Liver (tissue), 9 donors: ENCODE measurements around the gene IL3. TPM values are rescaled to one million over a fixed set of nuclear protein-coding genes. Genes with fewer than 3 reads are reported as not detected.

Source experiments
- DNase-seq: peaks from one replicate; pipeline ENCODE4 v3.0.0-alpha.2; 2017; ENCODE audit warnings: low spot score
- H3K27ac ChIP-seq, 2 donors: one replicate each; pipeline ENCODE4 v1.7.0; 2013; ENCODE audit warnings: inconsistent platforms in 2 of 2, low read length in 2 of 2, control low read depth in 1 of 2, low read depth in 1 of 2, mild to moderate bottlenecking in 1 of 2
- H3K27me3 ChIP-seq, 4 donors: one replicate each; pipeline versions ENCODE4 v1.6.1 to v1.7.0; 2013; ENCODE audit warnings: low read length in 3 of 4, inconsistent platforms in 1 of 4, mild to moderate bottlenecking in 1 of 4, moderate library complexity in 1 of 4; ENCODE audit not compliant: control insufficient read depth in 4 of 4, insufficient read depth in 4 of 4
- H3K36me3 ChIP-seq, 4 donors: one replicate each; pipeline versions ENCODE4 v1.6.1 to v1.7.0; 2013; ENCODE audit warnings: low read length in 3 of 4, mild to moderate bottlenecking in 3 of 4, low read depth in 1 of 4, moderate library complexity in 1 of 4; ENCODE audit not compliant: control insufficient read depth in 4 of 4, insufficient read depth in 3 of 4
- H3K4me1 ChIP-seq, 4 donors: one replicate each; pipeline versions ENCODE4 v1.6.1 to v1.7.0; 2013; ENCODE audit warnings: low read length in 3 of 4, mild to moderate bottlenecking in 3 of 4, moderate library complexity in 1 of 4; ENCODE audit not compliant: control insufficient read depth in 4 of 4, insufficient read depth in 4 of 4
- H3K4me3 ChIP-seq, 3 donors: one replicate each; pipeline versions ENCODE4 v1.6.1 to v1.7.0; 2013; ENCODE audit warnings: low read length in 3 of 3, control low read depth in 1 of 3, low read depth in 1 of 3, mild to moderate bottlenecking in 1 of 3
- H3K9ac ChIP-seq, 2 donors: one replicate each; pipeline ENCODE4 v1.7.0; 2013; ENCODE audit warnings: low read length in 2 of 2, mild to moderate bottlenecking in 2 of 2, moderate library complexity in 2 of 2, control low read depth in 1 of 2, low read depth in 1 of 2
- H3K9me3 ChIP-seq, 4 donors: one replicate each; pipeline versions ENCODE4 v1.6.1 to v1.7.0; 2013; ENCODE audit warnings: low read length in 3 of 4; ENCODE audit not compliant: control insufficient read depth in 4 of 4
- FOXA1 ChIP-seq: IDR thresholded peaks from 2 replicates; pipeline ENCODE4 v1.6.1; 2016; ENCODE audit warnings: antibody characterized with exemption
- FOXA2 ChIP-seq: IDR thresholded peaks from 2 replicates; pipeline ENCODE4 v1.6.1; 2016; ENCODE audit warnings: antibody characterized with exemption
- GABPA ChIP-seq, 2 donors: IDR thresholded peaks in 1 of 2; conservative IDR thresholded peaks in 1 of 2; 2 replicates each; pipeline ENCODE4 v1.6.1; 2016; ENCODE audit warnings: antibody characterized with exemption in 2 of 2, mild to moderate bottlenecking in 1 of 2, moderate library complexity in 1 of 2
- HNF4A ChIP-seq, 2 donors: conservative IDR thresholded peaks; 2 replicates each; pipeline ENCODE4 v1.6.1; 2016; ENCODE audit warnings: antibody characterized with exemption in 2 of 2, mild to moderate bottlenecking in 2 of 2
- HNF4G ChIP-seq: IDR thresholded peaks from 2 replicates; pipeline ENCODE4 v1.6.1; 2016; ENCODE audit warnings: antibody characterized with exemption
- JUND ChIP-seq, 2 donors: IDR thresholded peaks; 2 replicates each; pipeline ENCODE4 v1.6.1; 2016; ENCODE audit warnings: antibody characterized with exemption in 2 of 2
- NR2F2 ChIP-seq: IDR thresholded peaks from 2 replicates; pipeline ENCODE4 v1.6.1; 2016; ENCODE audit warnings: antibody characterized with exemption
- RAD21 ChIP-seq, 2 donors: IDR thresholded peaks; 2 replicates each; pipeline ENCODE4 v1.6.1; 2016; ENCODE audit warnings: antibody characterized with exemption in 2 of 2, mild to moderate bottlenecking in 2 of 2
- RXRA ChIP-seq, 2 donors: IDR thresholded peaks; 2 replicates each; pipeline ENCODE4 v1.6.1; 2017 to 2018; ENCODE audit warnings: antibody characterized with exemption in 2 of 2, mild to moderate bottlenecking in 1 of 2
- SP1 ChIP-seq: IDR thresholded peaks from 2 replicates; pipeline ENCODE4 v1.6.1; 2018; ENCODE audit warnings: antibody characterized with exemption, mild to moderate bottlenecking
- TAF1 ChIP-seq: conservative IDR thresholded peaks from 2 replicates; pipeline ENCODE4 v1.6.1; 2016; ENCODE audit warnings: antibody characterized with exemption, mild to moderate bottlenecking
- YY1 ChIP-seq: IDR thresholded peaks from 2 replicates; pipeline ENCODE4 v1.6.1; 2016; ENCODE audit warnings: antibody characterized with exemption, mild to moderate bottlenecking
- WGBS: extraction: QIAGEN DNeasy Blood & Tissue Kit; methylation state at CpG from one replicate; pipeline ENCODE4 v1.1.7; 2013; 5-methylcytosine and 5-hydroxymethylcytosine counted together
- polyA plus RNA-seq, 2 donors: library from polyadenylated mRNA; stranded (reverse) in 1 of 2; unstranded in 1 of 2; fragments of 200-250 nt in 1 of 2; fragments of >200 nt in 1 of 2; fragmentation: Nextera tagmentation in 1 of 2; extraction: Ambion mirVana in 1 of 2; gene quantifications; one replicate each; pipeline versions ENCODE4 v1.2.1 to v1.2.3, GENCODE V29; 2013 to 2015
- total RNA-seq, 2 donors: library from RNA; depleted of rRNA; stranded (reverse); fragments of >200 nt; gene quantifications; one replicate each; pipeline ENCODE4 v1.2.3, GENCODE V29; 2014
- TF ChIP-seq, protein P1 (sequence below): IDR thresholded peaks from 2 replicates; pipeline ENCODE4 v1.6.1; 2016; ENCODE audit warnings: antibody characterized with exemption
- TF ChIP-seq, protein P2 (sequence below): IDR thresholded peaks from 2 replicates; pipeline ENCODE4 v1.6.1; 2016; ENCODE audit warnings: antibody characterized with exemption
- TF ChIP-seq, protein P3 (sequence below): IDR thresholded peaks from 2 replicates; pipeline ENCODE4 v1.6.1; 2016; ENCODE audit warnings: antibody characterized with exemption
- TF ChIP-seq, protein P4 (sequence below): fragments of 150-350 bp; IDR thresholded peaks from 2 replicates; pipeline ENCODE4 v1.5.1; 2017; ENCODE audit warnings: improper control_type of control experiment, low read depth, low read length; ENCODE audit not compliant: missing input control
- TF ChIP-seq, protein P5 (sequence below): IDR thresholded peaks from 2 replicates; pipeline ENCODE4 v1.6.1; 2016; ENCODE audit warnings: antibody characterized with exemption, mild to moderate bottlenecking
- donor health status: healthy.
- donor health status: healthy.
- donor health status: healthy.
- donor health status: healthy.
- donor health status: healthy.

IL3 gene
- total and polyA plus RNA-seq, 4 donors = not detected

DNA sequence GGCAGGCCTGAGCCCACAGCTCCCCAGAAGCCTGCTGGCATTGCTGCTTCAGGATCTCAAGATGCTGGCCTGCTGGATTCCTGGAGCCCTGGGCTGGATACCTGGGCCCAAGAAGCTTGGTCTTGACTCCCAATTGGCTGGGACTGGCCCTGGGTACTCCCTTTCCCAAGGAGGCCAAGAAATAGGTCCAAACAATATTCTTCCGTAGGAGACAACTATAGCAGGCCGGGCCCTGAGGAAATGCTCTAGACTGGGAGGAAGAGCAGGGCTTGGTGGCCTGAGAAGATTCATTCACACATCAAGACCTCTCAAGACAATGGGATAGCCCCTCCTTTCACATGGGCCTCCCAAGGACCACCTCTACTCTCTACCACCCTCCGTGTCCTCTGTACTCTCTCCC, 21.0 kb downstream of the IL3 start:
- Histone ChIP-seq H3K27me3 (no peaks in the 10 kb centered on the region), H3K27ac (no peak overlapping the region), H3K9me3 (no peaks in the 10 kb centered on the region), H3K4me3 (no peak overlapping the region), H3K36me3 (no peaks in the 10 kb centered on the region), H3K9ac (no peak overlapping the region), H3K4me1 (no peaks in the 10 kb centered on the region)
- DNase-seq = no peak
- TF ChIP-seq HNF4A (conservative IDR thresholded peaks at IDR 0.05) (no peak), GABPA (IDR thresholded peaks at IDR 0.05 in 1 of 2, conservative IDR thresholded peaks at IDR 0.05 in 1 of 2) (no peak), YY1 (no peak), RXRA (IDR thresholded peaks at IDR 0.05) (no peak), SP1 (no peak), RAD21 (IDR thresholded peaks at IDR 0.05) (no peak), NR2F2 (no peak), FOXA1 (no peak), HNF4G (no peak), JUND (IDR thresholded peaks at IDR 0.05) (no peak), TAF1 (no peak), FOXA2 (no peak)
- TF ChIP-seq, protein P1, sequence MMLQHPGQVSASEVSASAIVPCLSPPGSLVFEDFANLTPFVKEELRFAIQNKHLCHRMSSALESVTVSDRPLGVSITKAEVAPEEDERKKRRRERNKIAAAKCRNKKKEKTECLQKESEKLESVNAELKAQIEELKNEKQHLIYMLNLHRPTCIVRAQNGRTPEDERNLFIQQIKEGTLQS = no peak
- TF ChIP-seq, protein P2, sequence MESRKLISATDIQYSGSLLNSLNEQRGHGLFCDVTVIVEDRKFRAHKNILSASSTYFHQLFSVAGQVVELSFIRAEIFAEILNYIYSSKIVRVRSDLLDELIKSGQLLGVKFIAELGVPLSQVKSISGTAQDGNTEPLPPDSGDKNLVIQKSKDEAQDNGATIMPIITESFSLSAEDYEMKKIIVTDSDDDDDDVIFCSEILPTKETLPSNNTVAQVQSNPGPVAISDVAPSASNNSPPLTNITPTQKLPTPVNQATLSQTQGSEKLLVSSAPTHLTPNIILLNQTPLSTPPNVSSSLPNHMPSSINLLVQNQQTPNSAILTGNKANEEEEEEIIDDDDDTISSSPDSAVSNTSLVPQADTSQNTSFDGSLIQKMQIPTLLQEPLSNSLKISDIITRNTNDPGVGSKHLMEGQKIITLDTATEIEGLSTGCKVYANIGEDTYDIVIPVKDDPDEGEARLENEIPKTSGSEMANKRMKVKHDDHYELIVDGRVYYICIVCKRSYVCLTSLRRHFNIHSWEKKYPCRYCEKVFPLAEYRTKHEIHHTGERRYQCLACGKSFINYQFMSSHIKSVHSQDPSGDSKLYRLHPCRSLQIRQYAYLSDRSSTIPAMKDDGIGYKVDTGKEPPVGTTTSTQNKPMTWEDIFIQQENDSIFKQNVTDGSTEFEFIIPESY = no peak
- TF ChIP-seq, protein P3, sequence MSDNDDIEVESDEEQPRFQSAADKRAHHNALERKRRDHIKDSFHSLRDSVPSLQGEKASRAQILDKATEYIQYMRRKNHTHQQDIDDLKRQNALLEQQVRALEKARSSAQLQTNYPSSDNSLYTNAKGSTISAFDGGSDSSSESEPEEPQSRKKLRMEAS = no peak
- TF ChIP-seq, protein P4, sequence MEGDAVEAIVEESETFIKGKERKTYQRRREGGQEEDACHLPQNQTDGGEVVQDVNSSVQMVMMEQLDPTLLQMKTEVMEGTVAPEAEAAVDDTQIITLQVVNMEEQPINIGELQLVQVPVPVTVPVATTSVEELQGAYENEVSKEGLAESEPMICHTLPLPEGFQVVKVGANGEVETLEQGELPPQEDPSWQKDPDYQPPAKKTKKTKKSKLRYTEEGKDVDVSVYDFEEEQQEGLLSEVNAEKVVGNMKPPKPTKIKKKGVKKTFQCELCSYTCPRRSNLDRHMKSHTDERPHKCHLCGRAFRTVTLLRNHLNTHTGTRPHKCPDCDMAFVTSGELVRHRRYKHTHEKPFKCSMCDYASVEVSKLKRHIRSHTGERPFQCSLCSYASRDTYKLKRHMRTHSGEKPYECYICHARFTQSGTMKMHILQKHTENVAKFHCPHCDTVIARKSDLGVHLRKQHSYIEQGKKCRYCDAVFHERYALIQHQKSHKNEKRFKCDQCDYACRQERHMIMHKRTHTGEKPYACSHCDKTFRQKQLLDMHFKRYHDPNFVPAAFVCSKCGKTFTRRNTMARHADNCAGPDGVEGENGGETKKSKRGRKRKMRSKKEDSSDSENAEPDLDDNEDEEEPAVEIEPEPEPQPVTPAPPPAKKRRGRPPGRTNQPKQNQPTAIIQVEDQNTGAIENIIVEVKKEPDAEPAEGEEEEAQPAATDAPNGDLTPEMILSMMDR = no peak
- TF ChIP-seq, protein P5, sequence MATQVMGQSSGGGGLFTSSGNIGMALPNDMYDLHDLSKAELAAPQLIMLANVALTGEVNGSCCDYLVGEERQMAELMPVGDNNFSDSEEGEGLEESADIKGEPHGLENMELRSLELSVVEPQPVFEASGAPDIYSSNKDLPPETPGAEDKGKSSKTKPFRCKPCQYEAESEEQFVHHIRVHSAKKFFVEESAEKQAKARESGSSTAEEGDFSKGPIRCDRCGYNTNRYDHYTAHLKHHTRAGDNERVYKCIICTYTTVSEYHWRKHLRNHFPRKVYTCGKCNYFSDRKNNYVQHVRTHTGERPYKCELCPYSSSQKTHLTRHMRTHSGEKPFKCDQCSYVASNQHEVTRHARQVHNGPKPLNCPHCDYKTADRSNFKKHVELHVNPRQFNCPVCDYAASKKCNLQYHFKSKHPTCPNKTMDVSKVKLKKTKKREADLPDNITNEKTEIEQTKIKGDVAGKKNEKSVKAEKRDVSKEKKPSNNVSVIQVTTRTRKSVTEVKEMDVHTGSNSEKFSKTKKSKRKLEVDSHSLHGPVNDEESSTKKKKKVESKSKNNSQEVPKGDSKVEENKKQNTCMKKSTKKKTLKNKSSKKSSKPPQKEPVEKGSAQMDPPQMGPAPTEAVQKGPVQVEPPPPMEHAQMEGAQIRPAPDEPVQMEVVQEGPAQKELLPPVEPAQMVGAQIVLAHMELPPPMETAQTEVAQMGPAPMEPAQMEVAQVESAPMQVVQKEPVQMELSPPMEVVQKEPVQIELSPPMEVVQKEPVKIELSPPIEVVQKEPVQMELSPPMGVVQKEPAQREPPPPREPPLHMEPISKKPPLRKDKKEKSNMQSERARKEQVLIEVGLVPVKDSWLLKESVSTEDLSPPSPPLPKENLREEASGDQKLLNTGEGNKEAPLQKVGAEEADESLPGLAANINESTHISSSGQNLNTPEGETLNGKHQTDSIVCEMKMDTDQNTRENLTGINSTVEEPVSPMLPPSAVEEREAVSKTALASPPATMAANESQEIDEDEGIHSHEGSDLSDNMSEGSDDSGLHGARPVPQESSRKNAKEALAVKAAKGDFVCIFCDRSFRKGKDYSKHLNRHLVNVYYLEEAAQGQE = no peak
- WGBS = 94% methylated on average over 3 of the region's 3 CpGs
